Measurements from ENCODE around the gene FLNB. TPM values are rescaled to one million over a fixed set of nuclear protein-coding genes. Genes with fewer than 3 reads are reported as not detected.

Gene FLNB
- total and polyA plus RNA-seq, 2 of the 4 experiments (the other 2 are of a cell fraction): 78.0 to 136 TPM

DNA sequence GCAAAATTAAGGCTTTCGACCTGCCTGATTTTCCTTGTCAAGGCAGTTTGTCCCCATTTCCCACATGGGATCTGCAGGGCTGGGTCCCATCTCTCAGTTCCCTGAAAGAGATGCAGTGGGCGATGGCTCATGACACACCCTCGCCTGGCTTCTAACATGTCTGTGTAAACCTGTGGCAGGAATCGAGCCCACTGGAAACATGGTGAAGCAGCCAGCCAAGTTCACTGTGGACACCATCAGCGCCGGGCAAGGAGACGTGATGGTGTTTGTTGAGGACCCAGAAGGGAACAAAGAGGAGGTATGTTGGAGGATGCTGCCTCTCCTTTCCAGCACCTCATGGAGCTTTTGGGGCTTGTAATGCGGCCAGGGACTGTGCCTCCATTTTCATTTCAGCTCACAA is 86.4 kb downstream of the FLNB start:
- Histone ChIP-seq H3K27me3 (ENCODE audit: control insufficient read depth, insufficient read depth, low read length) (no peaks in the 10 kb centered on the region), H3K4me2 (ENCODE audit: low read depth, low read length) (no peak overlapping the region), H4K20me1 (ENCODE audit: insufficient read depth, low read length) (peaks cover 18% of the 10 kb centered on the region), H2AK5ac (ENCODE audit: low read depth, low read length) (no peak overlapping the region), H3K27ac (ENCODE audit: insufficient read depth, low read length) (no peak overlapping the region), H2BK15ac (ENCODE audit: low read depth, low read length) (no peak overlapping the region), H3K79me1 (ENCODE audit: low read depth in 1 of 2, low read length in 2 of 2) (peaks cover 53 to 90% of the 10 kb centered on the region in 2 experiments), H2BK120ac (ENCODE audit: low read depth, low read length) (no peak overlapping the region), H3K9me3 (ENCODE audit: control insufficient read depth, insufficient read depth, low read length) (no peaks in the 10 kb centered on the region), H4K5ac (ENCODE audit: low read depth, low read length) (no peak overlapping the region), H3K4me3 (ENCODE audit: insufficient read depth, low read depth, low read length) (no peak overlapping the region), H3K9ac (ENCODE audit: low read depth, low read length) (no peak overlapping the region), H4K8ac (ENCODE audit: low read depth in 2 of 2, low read length in 2 of 2) (no peak overlapping the region), H2AFZ (replicated peaks; ENCODE audit: low read length, poor library complexity) (no peak overlapping the region), H3K56ac (ENCODE audit: extremely low read depth, insufficient read depth, low read length) (no peak overlapping the region), H4K91ac (ENCODE audit: insufficient read depth, low read depth, low read length) (no peak overlapping the region), H2AK9ac (replicated peaks; ENCODE audit: low read depth, low read length, poor library complexity) (no peak overlapping the region), H3K23ac (ENCODE audit: low read depth, low read length) (no peak overlapping the region), H2BK5ac (ENCODE audit: low read depth, low read length, poor library complexity, severe bottlenecking) (no peak overlapping the region), H3K14ac (replicated peaks; ENCODE audit: low read depth, low read length) (no peak overlapping the region), H3K9me1 (ENCODE audit: insufficient read depth, low read length) (peaks cover 27% of the 10 kb centered on the region), H2BK20ac (ENCODE audit: low read depth, low read length) (no peak overlapping the region), H3K36me3 (ENCODE audit: control insufficient read depth, insufficient read depth, low read length) (peaks cover 39% of the 10 kb centered on the region), H3K4me1 (ENCODE audit: control insufficient read depth, insufficient read depth, low read length) (no peaks in the 10 kb centered on the region; the same call in 1 of the 2 replicates), H3K4ac (ENCODE audit: low read depth, low read length) (no peak overlapping the region), H3K18ac (ENCODE audit: low read depth, low read length) (no peak overlapping the region)
- in situ Hi-C loops (cut with MboI; ENCODE audit: low sequenced_read_pairs): loop anchor here (10.0 kb wide), 1 partner anchor 230 kb away; no protein-coding TSS in a partner anchor
- dilution Hi-C loops (cut with HindIII; ENCODE audit: low sequenced_read_pairs, unreplicated experiment): no loop called here
- WGBS, 2 experiments (ENCODE audit: extremely low coverage in 2 of 2, insufficient read length in 1 of 2): 100% methylated on average over 2 of the region's 8 CpGs; no CpG with 5 or more reads in 1 of the 2 experiments
- ATAC-seq (ENCODE audit: low read depth) (no peak), DNase-seq (no peak)
- no peak for TF ChIP-seq BHLHE40 (IDR thresholded peaks at IDR 0.05; ENCODE audit: low read depth, low read length)
- TF ChIP-seq MAFK (IDR thresholded peaks at IDR 0.05; ENCODE audit: low read depth, low read length): no peak
- no peak for TF ChIP-seq MXI1 (IDR thresholded peaks at IDR 0.05; ENCODE audit: borderline replicate concordance, low read depth, low read length)
- TF ChIP-seq, protein P1, sequence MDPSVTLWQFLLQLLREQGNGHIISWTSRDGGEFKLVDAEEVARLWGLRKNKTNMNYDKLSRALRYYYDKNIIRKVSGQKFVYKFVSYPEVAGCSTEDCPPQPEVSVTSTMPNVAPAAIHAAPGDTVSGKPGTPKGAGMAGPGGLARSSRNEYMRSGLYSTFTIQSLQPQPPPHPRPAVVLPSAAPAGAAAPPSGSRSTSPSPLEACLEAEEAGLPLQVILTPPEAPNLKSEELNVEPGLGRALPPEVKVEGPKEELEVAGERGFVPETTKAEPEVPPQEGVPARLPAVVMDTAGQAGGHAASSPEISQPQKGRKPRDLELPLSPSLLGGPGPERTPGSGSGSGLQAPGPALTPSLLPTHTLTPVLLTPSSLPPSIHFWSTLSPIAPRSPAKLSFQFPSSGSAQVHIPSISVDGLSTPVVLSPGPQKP (IDR thresholded peaks at IDR 0.05; ENCODE audit: borderline replicate concordance, low read depth, low read length): no peak
- intact Hi-C loops (cut with micrococcal nuclease): no loop called here
- BruUV-seq (replicated peaks): no TSS peak
- ChIA-PET POLR2A (ENCODE audit: unreplicated experiment) (no interaction called here), CTCF (no interaction called here)
